Measurements from ENCODE around the gene ATP6V1B1. TPM values are rescaled to one million over a fixed set of nuclear protein-coding genes. Genes with fewer than 3 reads are reported as not detected.

ATP6V1B1 gene
- total RNA-seq, 1 experiment from 2014 or later: 6.5 TPM

DNA sequence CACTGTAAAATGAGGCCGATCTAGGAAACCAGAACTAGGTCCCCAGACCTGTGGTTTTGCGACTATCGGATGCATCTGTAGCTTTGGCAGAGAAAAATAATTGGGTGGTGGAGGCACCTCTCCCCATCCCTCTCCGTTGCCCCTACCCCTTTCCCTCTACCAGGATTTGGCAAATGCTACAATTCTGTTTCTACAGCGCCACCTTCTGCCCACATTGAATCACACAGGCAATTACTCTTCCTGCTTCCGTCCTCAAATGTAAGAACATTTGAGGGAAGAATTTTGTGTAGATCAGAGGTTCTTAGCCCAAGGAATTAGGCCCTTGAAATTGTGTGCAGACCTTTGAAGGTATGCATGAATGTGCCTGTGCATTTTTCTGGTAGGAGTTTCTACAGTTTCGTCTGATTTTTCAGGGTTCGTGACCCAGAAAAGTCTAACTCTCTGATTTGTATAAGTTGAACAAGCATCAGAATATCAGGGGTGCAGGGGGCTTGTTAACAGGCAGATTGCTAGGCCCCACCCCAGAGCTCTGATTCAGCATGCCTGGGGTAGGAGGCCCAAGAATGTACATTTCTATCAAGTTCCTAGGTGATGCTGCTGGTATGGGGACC, 11.2 kb downstream of the ATP6V1B1 start:
- Histone ChIP-seq H3K4me3 (ENCODE audit: low read depth, low read length, poor library complexity, severe bottlenecking) (no peak overlapping the region), H3K27ac (ENCODE audit: low read depth, low read length, poor library complexity, severe bottlenecking) (no peak overlapping the region), H3K36me3 (ENCODE audit: insufficient read depth, low read length, poor library complexity, severe bottlenecking) (no peaks in the 10 kb centered on the region), H3K4me1 (ENCODE audit: insufficient read depth, low read length, poor library complexity, severe bottlenecking) (no peaks in the 10 kb centered on the region), H3K27me3 (replicated peaks; ENCODE audit: insufficient read depth, low read depth, low read length, poor library complexity) (no peaks in the 10 kb centered on the region), H3K9me3 (ENCODE audit: low read depth, low read length, poor library complexity, severe bottlenecking) (no peaks in the 10 kb centered on the region)
- intact Hi-C loops (cut with micrococcal nuclease; ENCODE audit: unreplicated experiment): loop anchor here (1.0 to 5.0 kb wide), 2 partner anchors 76 to 290 kb away; no protein-coding TSS in a partner anchor
- ChIA-PET POLR2A (ENCODE audit: low non-redundant PET) (no interaction called here), CTCF (interaction anchor here (0.6 to 1.9 kb wide), 2 partner anchors 20 to 76 kb away, joined by 4 to 24 read pairs; no protein-coding TSS in a partner anchor)
- DNase-seq (ENCODE audit: low spot score): peak; percentile 72
- TF ChIP-seq, protein P1, sequence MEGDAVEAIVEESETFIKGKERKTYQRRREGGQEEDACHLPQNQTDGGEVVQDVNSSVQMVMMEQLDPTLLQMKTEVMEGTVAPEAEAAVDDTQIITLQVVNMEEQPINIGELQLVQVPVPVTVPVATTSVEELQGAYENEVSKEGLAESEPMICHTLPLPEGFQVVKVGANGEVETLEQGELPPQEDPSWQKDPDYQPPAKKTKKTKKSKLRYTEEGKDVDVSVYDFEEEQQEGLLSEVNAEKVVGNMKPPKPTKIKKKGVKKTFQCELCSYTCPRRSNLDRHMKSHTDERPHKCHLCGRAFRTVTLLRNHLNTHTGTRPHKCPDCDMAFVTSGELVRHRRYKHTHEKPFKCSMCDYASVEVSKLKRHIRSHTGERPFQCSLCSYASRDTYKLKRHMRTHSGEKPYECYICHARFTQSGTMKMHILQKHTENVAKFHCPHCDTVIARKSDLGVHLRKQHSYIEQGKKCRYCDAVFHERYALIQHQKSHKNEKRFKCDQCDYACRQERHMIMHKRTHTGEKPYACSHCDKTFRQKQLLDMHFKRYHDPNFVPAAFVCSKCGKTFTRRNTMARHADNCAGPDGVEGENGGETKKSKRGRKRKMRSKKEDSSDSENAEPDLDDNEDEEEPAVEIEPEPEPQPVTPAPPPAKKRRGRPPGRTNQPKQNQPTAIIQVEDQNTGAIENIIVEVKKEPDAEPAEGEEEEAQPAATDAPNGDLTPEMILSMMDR (conservative IDR thresholded peaks at IDR 0.05; ENCODE audit: low read depth, low read length): peak; percentile 93
- TF ChIP-seq EZH2 (IDR thresholded peaks at IDR 0.05; ENCODE audit: borderline replicate concordance, low read depth, low read length, poor library complexity, severe bottlenecking): no peak
- BruUV-seq (replicated peaks): no TSS peak

DNA sequence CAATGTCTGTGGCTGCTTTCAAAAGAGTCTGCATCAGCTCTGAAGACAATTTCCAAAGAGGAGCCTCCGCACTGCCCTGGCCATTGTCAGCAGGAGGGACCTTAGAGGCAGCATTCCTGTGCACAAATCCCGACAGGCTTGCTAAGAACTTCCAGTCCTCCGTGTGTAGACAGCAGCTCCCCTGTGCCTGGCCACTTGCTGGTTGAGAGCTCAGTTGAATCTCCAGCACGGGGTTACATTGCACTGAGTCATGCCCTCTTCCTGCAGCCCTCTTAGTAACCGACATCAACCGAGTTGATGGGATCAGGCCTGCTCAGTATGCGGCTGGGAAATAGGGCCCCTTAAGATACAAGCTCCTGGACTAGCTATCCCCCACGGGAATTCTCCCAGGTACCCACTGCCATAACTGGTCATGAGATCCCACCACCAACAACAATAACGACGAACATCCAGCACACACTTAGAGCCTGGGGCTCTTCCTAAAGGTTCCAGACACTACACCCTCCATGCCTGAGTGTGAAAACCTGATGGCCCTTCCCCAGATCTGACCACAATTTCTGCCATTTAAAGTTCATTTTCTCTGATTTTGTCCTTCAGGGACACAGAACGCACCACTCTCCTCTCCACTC, 12.0 kb downstream of the ATP6V1B1 start:
- no TSS peak for BruUV-seq (replicated peaks)
- ChIA-PET CTCF (interaction anchor here (0.5 to 1.9 kb wide), 11 partner anchors 10 to 644 kb away, joined by 3 to 24 read pairs (median 4); partner anchors contain the start of gene FIGLA), POLR2A (ENCODE audit: low non-redundant PET) (no interaction called here)
- Histone ChIP-seq H3K36me3 (ENCODE audit: insufficient read depth, low read length, poor library complexity, severe bottlenecking) (no peaks in the 10 kb centered on the region), H3K27me3 (replicated peaks; ENCODE audit: insufficient read depth, low read depth, low read length, poor library complexity) (no peaks in the 10 kb centered on the region), H3K9me3 (ENCODE audit: low read depth, low read length, poor library complexity, severe bottlenecking) (no peaks in the 10 kb centered on the region), H3K27ac (ENCODE audit: low read depth, low read length, poor library complexity, severe bottlenecking) (no peak overlapping the region), H3K4me3 (ENCODE audit: low read depth, low read length, poor library complexity, severe bottlenecking) (no peak overlapping the region), H3K4me1 (ENCODE audit: insufficient read depth, low read length, poor library complexity, severe bottlenecking) (no peaks in the 10 kb centered on the region)
- TF ChIP-seq EZH2 (IDR thresholded peaks at IDR 0.05; ENCODE audit: borderline replicate concordance, low read depth, low read length, poor library complexity, severe bottlenecking): no peak
- TF ChIP-seq, protein P1 (conservative IDR thresholded peaks at IDR 0.05; ENCODE audit: low read depth, low read length): no peak
- intact Hi-C loops (cut with micrococcal nuclease; ENCODE audit: unreplicated experiment): loop anchor here (1.0 to 5.0 kb wide), 4 partner anchors 76 to 290 kb away; no protein-coding TSS in a partner anchor
- no peak for DNase-seq (ENCODE audit: low spot score)

DNA sequence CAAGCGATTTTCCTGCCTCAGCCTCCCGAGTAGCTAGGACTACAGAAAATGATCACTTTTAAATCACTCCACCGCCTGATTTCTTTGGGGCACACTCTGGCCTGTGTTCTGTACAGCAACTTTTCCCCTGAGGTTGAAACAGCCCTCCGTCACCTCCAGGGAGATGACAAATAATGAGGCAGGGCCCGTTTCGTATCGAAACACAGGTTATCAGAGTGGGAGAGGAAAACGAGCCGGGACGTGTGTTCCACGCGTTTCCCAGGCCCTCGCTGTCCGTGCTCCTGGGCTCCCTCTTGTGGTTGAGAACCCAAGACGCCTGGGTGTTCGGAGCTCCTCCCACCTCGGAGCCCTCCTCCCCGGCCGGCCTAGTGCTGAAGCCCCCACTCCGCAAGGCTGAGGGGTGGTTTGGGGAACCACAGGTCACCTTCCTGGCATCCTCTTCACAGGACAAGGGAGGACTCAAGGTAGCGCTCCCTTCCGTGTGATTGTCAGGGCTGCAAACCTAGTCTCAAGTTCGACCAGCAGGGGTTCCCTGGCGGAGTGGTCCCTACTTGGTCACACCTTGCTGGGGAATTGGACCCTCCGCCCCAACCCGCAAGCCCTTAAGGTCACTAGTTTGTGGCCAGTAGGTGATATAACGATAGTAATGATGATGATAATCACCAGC, 12.8 kb downstream of the ATP6V1B1 start:
- Histone ChIP-seq H3K27me3 (replicated peaks; ENCODE audit: insufficient read depth, low read depth, low read length, poor library complexity) (no peaks in the 10 kb centered on the region), H3K9me3 (ENCODE audit: low read depth, low read length, poor library complexity, severe bottlenecking) (no peaks in the 10 kb centered on the region), H3K27ac (ENCODE audit: low read depth, low read length, poor library complexity, severe bottlenecking) (no peak overlapping the region), H3K4me1 (ENCODE audit: insufficient read depth, low read length, poor library complexity, severe bottlenecking) (no peaks in the 10 kb centered on the region), H3K36me3 (ENCODE audit: insufficient read depth, low read length, poor library complexity, severe bottlenecking) (no peaks in the 10 kb centered on the region), H3K4me3 (ENCODE audit: low read depth, low read length, poor library complexity, severe bottlenecking) (peak overlapping the region; percentile 4)
- peak; percentile 86 for DNase-seq (ENCODE audit: low spot score)
- TF ChIP-seq, protein P1 (conservative IDR thresholded peaks at IDR 0.05; ENCODE audit: low read depth, low read length): peak; percentile 92
- TF ChIP-seq EZH2 (IDR thresholded peaks at IDR 0.05; ENCODE audit: borderline replicate concordance, low read depth, low read length, poor library complexity, severe bottlenecking): no peak
- POLR2A ChIA-PET (ENCODE audit: low non-redundant PET): no interaction called here
- intact Hi-C loops (cut with micrococcal nuclease; ENCODE audit: unreplicated experiment): loop anchor here (1.0 to 5.0 kb wide), 3 partner anchors 86 to 291 kb away; no protein-coding TSS in a partner anchor
- CTCF ChIA-PET: interaction anchor here (0.5 to 1.9 kb wide), 12 partner anchors 11 to 644 kb away, joined by 3 to 24 read pairs (median 3); partner anchors contain the start of gene FIGLA
- no TSS peak for BruUV-seq (replicated peaks)

Data from A673 (cell line).